GM23248 (cell line): ENCODE measurements around the gene MTUS2. TPM values are rescaled to one million over a fixed set of nuclear protein-coding genes. Genes with fewer than 3 reads are reported as not detected.

Source experiments
- DNase-seq: peaks from one replicate; pipeline ENCODE4 v3.0.0-alpha.2; 2015
- H2AFZ ChIP-seq: fragments of 200-600 bp; sonication (generic); 2 replicates; pipeline ENCODE4 v1.6.1; 2016; ENCODE audit warnings: antibody characterized with exemption
- H3F3A ChIP-seq: fragments of 200-600 bp; sonication (generic); 2 replicates; pipeline ENCODE4 v1.6.1; 2016; ENCODE audit warnings: mild to moderate bottlenecking, antibody characterized with exemption, mixed run types; ENCODE audit not compliant: insufficient read depth
- H3K27ac ChIP-seq: fragments of 200-600 bp; sonication (generic); 2 replicates; pipeline ENCODE4 v1.5.1; 2016; ENCODE audit warnings: mild to moderate bottlenecking
- H3K27me3 ChIP-seq: fragments of 200-600 bp; sonication (generic); replicated peaks from 2 replicates; pipeline ENCODE4 v1.6.1; 2016; ENCODE audit warnings: mild to moderate bottlenecking; ENCODE audit not compliant: insufficient read depth
- H3K36me3 ChIP-seq: fragments of 200-600 bp; sonication (generic); 2 replicates; pipeline ENCODE4 v1.6.1; 2016; ENCODE audit warnings: low read depth, mild to moderate bottlenecking
- H3K4me1 ChIP-seq: fragments of 200-600 bp; sonication (generic); 2 replicates; pipeline ENCODE4 v1.6.1; 2016; ENCODE audit warnings: mild to moderate bottlenecking; ENCODE audit not compliant: insufficient read depth
- H3K4me2 ChIP-seq: fragments of 200-600 bp; sonication (generic); one replicate; pipeline ENCODE4 v1.6.1; 2016; ENCODE audit warnings: mild to moderate bottlenecking; ENCODE audit not compliant: unreplicated experiment
- H3K4me3 ChIP-seq: fragments of 200-600 bp; sonication (generic); 2 replicates; pipeline ENCODE4 v1.5.1; 2016; ENCODE audit warnings: mild to moderate bottlenecking
- H3K79me2 ChIP-seq: fragments of 200-600 bp; sonication (generic); 2 replicates; pipeline ENCODE4 v1.6.1; 2016; ENCODE audit warnings: mild to moderate bottlenecking; ENCODE audit not compliant: insufficient read depth
- H3K9ac ChIP-seq: fragments of 200-600 bp; sonication (generic); 2 replicates; pipeline ENCODE4 v1.6.1; 2016; ENCODE audit warnings: mild to moderate bottlenecking
- H3K9me2 ChIP-seq: fragments of 200-600 bp; sonication (generic); 2 replicates; pipeline ENCODE4 v1.6.1; 2016; ENCODE audit warnings: mixed run types, mild to moderate bottlenecking, moderate library complexity; ENCODE audit not compliant: insufficient read depth
- H3K9me3 ChIP-seq: fragments of 200-600 bp; sonication (generic); one replicate; pipeline ENCODE4 v1.6.1; 2017; ENCODE audit warnings: low read depth
- H4K20me1 ChIP-seq: fragments of 200-600 bp; sonication (generic); 2 replicates; pipeline ENCODE4 v1.6.0; 2016; ENCODE audit not compliant: insufficient read depth
- EZH2 ChIP-seq: fragments of 200-600 bp; sonication (generic); IDR thresholded peaks from 2 replicates; pipeline ENCODE4 v1.6.1; 2018; ENCODE audit warnings: antibody characterized with exemption, mild to moderate bottlenecking; ENCODE audit not compliant: insufficient read depth, poor library complexity, severe bottlenecking
- EZH2phosphoT487 ChIP-seq: fragments of 200-600 bp; sonication (generic); IDR thresholded peaks from 2 replicates; pipeline ENCODE4 v1.6.1; 2018; ENCODE audit warnings: antibody characterized with exemption, moderate library complexity, mild to moderate bottlenecking, low read depth; ENCODE audit not compliant: insufficient read depth
- WGBS, 2 experiments: methylation state at CpG; one replicate each; pipeline ENCODE4 v1.1.6; 2015 to 2017; ENCODE audit warnings: low lambda C conversion rate in 2 of 2, low coverage in 1 of 2; ENCODE audit errors: missing lambda C conversion rate in 2 of 2; 5-methylcytosine and 5-hydroxymethylcytosine counted together
- in situ Hi-C: fragments of 300-500 bp; cut with MboI; formaldehyde crosslinking; loops from 2 replicates; pipeline ENCODE4 v1.15.0; 2020
- polyA plus RNA-seq: library from polyadenylated mRNA; unstranded; fragments of >200 nt; fragmentation: Nextera tagmentation; extraction: Ambion mirVana; gene quantifications from 2 replicates; pipeline ENCODE4 v1.2.1, GENCODE V29; 2016
- total RNA-seq: library from RNA; depleted of rRNA; stranded (reverse); fragments of >200 nt; shearing (Covaris generic); gene quantifications from 2 replicates; pipeline ENCODE4 v1.2.3, GENCODE V29; 2014

The MTUS2 gene
- total and polyA plus RNA-seq, 2 experiments from 2014 or later: 0.43 to 0.74 TPM

- Histone ChIP-seq H3K4me3 (no peak overlapping the region), H3K9me3 (no peaks in the 10 kb centered on the region), H2AFZ (no peak overlapping the region), H4K20me1 (no peaks in the 10 kb centered on the region), H3K9me2 (no peaks in the 10 kb centered on the region), H3K79me2 (no peaks in the 10 kb centered on the region), H3K9ac (no peak overlapping the region), H3K27ac (no peak overlapping the region), H3K4me2 (no peak overlapping the region), H3F3A (no peaks in the 10 kb centered on the region), H3K27me3 (peaks cover 24% of the 10 kb centered on the region), H3K4me1 (no peaks in the 10 kb centered on the region), H3K36me3 (no peaks in the 10 kb centered on the region)
- WGBS, 2 experiments: 53 to 56% methylated on average over 8 of the region's 8 CpGs
- in situ Hi-C loops: no loop called here
- DNase-seq: no peak
- no peak for TF ChIP-seq EZH2phosphoT487
- no peak for TF ChIP-seq EZH2
Measured at GRCh38 chr13:29405401-29405800, 585.3 kb downstream of the MTUS2 start.

DNA sequence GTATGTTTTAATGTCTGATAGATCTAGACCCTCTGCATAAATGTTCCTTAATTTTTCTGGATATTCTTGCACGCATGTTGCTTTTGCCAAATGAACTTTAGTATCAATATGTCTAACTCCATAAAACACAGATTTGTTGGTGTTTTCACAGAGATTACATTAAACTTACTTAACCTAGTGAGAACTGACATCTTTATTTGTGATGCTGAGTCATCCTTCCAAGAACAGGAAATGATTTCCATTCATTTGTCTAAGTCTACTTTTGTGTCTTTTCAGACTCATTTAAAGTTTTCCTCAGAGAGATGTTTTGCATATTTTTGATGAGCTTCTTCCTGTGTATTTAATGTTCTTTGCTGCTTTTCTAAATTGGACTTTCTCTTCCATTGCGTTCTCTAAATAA is 591.3 kb downstream of the MTUS2 start:
- 86 to 94% methylated on average over 2 of the region's 2 CpGs for WGBS, 2 experiments
- Histone ChIP-seq H3K4me3 (no peak overlapping the region), H2AFZ (no peak overlapping the region), H3K4me2 (no peak overlapping the region), H3K9me2 (no peaks in the 10 kb centered on the region), H3K27me3 (no peaks in the 10 kb centered on the region), H3K36me3 (no peaks in the 10 kb centered on the region), H3K4me1 (no peaks in the 10 kb centered on the region), H3K79me2 (no peaks in the 10 kb centered on the region), H3K27ac (no peak overlapping the region), H4K20me1 (no peaks in the 10 kb centered on the region), H3K9ac (no peak overlapping the region), H3F3A (peaks cover 8% of the 10 kb centered on the region), H3K9me3 (no peaks in the 10 kb centered on the region)
- in situ Hi-C loops: no loop called here
- no peak for TF ChIP-seq EZH2
- no peak for TF ChIP-seq EZH2phosphoT487
- peak; percentile 26 for DNase-seq

- in situ Hi-C loops: no loop called here
- no peaks in the 10 kb centered on the region for H3K4me1 ChIP-seq
- H3K27me3 ChIP-seq: peaks cover 18% of the 10 kb centered on the region
- DNase-seq: no peak
- 29 to 32% methylated on average over 3 of the region's 3 CpGs for WGBS, 2 experiments
- H3K4me3 ChIP-seq: no peak overlapping the region
- H3K4me2 ChIP-seq: no peak overlapping the region
- no peaks in the 10 kb centered on the region for H3K9me2 ChIP-seq
- H3K27ac ChIP-seq: no peak overlapping the region
- H3F3A ChIP-seq: no peaks in the 10 kb centered on the region
- no peaks in the 10 kb centered on the region for H4K20me1 ChIP-seq
- H2AFZ ChIP-seq: no peak overlapping the region
- no peaks in the 10 kb centered on the region for H3K36me3 ChIP-seq
- H3K79me2 ChIP-seq: no peaks in the 10 kb centered on the region
- no peak for TF ChIP-seq EZH2phosphoT487
- H3K9ac ChIP-seq: no peak overlapping the region
- no peaks in the 10 kb centered on the region for H3K9me3 ChIP-seq
Measured at GRCh38 chr13:29418026-29418425, 597.9 kb downstream of the MTUS2 start.

GRCh38 chr13:29421118-29421517 is 601.0 kb downstream of the MTUS2 start:
- WGBS, 2 experiments: 44 to 51% methylated on average over 3 of the region's 3 CpGs
- Histone ChIP-seq H2AFZ (no peak overlapping the region), H3K9me2 (no peaks in the 10 kb centered on the region), H4K20me1 (no peaks in the 10 kb centered on the region), H3K36me3 (no peaks in the 10 kb centered on the region), H3K27me3 (peaks cover 18% of the 10 kb centered on the region), H3K4me3 (no peak overlapping the region), H3K79me2 (no peaks in the 10 kb centered on the region), H3K27ac (no peak overlapping the region), H3K9ac (no peak overlapping the region), H3K4me1 (no peaks in the 10 kb centered on the region), H3F3A (no peaks in the 10 kb centered on the region), H3K4me2 (no peak overlapping the region), H3K9me3 (no peaks in the 10 kb centered on the region)
- in situ Hi-C loops: no loop called here
- no peak for DNase-seq
- TF ChIP-seq EZH2 (no peak), EZH2phosphoT487 (no peak)

DNA sequence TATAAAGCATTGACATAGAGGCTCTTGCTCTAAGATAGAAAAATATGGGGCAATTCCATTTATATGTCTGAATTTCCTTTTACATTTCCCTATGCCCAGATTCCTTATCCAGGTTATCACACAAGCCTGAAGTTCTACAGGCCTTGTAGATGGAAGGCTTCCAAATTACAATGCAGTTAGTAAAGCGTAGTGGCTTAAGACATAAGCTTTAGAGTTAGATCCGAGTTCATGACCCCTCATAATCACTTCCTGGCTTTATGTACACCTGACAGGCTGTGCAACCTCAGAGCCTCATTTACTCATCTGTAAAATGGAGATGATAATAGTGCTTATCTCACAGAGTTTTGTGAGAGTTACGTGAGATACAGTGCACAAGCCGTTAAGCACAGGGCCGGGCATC is 601.9 kb downstream of the MTUS2 start:
- in situ Hi-C loops: no loop called here
- Histone ChIP-seq H4K20me1 (no peaks in the 10 kb centered on the region), H3F3A (no peaks in the 10 kb centered on the region), H3K27ac (no peak overlapping the region), H3K9me2 (no peaks in the 10 kb centered on the region), H3K36me3 (no peaks in the 10 kb centered on the region), H3K9ac (no peak overlapping the region), H3K9me3 (no peaks in the 10 kb centered on the region), H3K4me1 (no peaks in the 10 kb centered on the region), H3K4me3 (no peak overlapping the region), H3K79me2 (no peaks in the 10 kb centered on the region), H2AFZ (no peak overlapping the region), H3K27me3 (peaks cover 18% of the 10 kb centered on the region), H3K4me2 (no peak overlapping the region)
- 85 to 87% methylated on average over 5 of the region's 5 CpGs for WGBS, 2 experiments
- TF ChIP-seq EZH2 (no peak), EZH2phosphoT487 (no peak)
- DNase-seq: no peak
